Urinary bladder (tissue), 4 donors: Measurements from ENCODE around the gene GPR31. TPM values are rescaled to one million over a fixed set of nuclear protein-coding genes. Genes with fewer than 3 reads are reported as not detected.

Experiments
- DNase-seq: peaks from one replicate; pipeline ENCODE4 v3.0.0-alpha.2; 2015; ENCODE audit errors: extremely low spot score
- H3K27ac ChIP-seq: one replicate; pipeline ENCODE4 v1.5.1; 2013; ENCODE audit warnings: low read depth, mild to moderate bottlenecking, moderate library complexity
- H3K36me3 ChIP-seq: one replicate; pipeline ENCODE4 v1.6.1; 2013; ENCODE audit warnings: mild to moderate bottlenecking, moderate library complexity; ENCODE audit not compliant: insufficient read depth
- H3K4me1 ChIP-seq: one replicate; pipeline ENCODE4 v1.6.1; 2013; ENCODE audit warnings: mild to moderate bottlenecking, moderate library complexity; ENCODE audit not compliant: insufficient read depth
- H3K4me3 ChIP-seq: one replicate; pipeline ENCODE4 v1.5.1; 2013; ENCODE audit warnings: low read depth, low read length
- WGBS: extraction: QIAGEN DNeasy Blood & Tissue Kit; methylation state at CpG from one replicate; pipeline ENCODE4 v1.1.7; 2013; 5-methylcytosine and 5-hydroxymethylcytosine counted together
- polyA plus RNA-seq: library from polyadenylated mRNA; stranded (reverse); fragments of 200-250 nt; gene quantifications from one replicate; pipeline ENCODE4 v1.2.3, GENCODE V29; 2013
- total RNA-seq: library from RNA; depleted of rRNA; stranded (reverse); fragments of >200 nt; gene quantifications from one replicate; pipeline ENCODE4 v1.2.3, GENCODE V29; 2014
- donor health status: healthy with polysubstance abuse.
- donor health status: healthy.

Gene GPR31
- total and polyA plus RNA-seq, 2 donors, result not detected

DNA sequence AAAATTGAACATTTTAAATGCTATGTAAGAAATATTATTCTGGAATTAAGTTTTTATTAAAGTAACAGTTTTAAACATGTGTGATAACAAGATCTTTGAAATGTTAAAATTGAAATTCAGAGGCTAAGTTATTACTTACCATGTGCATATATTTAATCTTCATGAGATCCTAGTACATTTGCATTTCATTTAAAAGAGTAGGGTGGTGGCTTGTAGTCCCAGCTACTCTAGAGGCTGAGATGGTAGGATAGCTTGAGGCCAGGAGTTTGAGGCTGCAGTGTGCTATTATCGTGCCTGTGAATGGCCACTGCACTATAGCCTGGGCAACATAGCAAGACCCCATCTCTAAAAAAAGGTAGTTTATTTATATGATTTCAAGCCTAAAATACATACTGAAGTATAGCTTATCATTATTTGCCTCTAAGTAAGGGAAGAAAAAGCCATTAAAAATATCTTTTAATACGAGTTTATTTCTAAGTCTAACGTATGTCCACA is 31.9 kb downstream of the GPR31 start:
- Histone ChIP-seq H3K36me3 (no peaks in the 10 kb centered on the region), H3K4me3 (no peak overlapping the region), H3K4me1 (no peaks in the 10 kb centered on the region), H3K27ac (no peak overlapping the region)
- no peak for DNase-seq
- 91% methylated on average over 3 of the region's 3 CpGs for WGBS

DNA sequence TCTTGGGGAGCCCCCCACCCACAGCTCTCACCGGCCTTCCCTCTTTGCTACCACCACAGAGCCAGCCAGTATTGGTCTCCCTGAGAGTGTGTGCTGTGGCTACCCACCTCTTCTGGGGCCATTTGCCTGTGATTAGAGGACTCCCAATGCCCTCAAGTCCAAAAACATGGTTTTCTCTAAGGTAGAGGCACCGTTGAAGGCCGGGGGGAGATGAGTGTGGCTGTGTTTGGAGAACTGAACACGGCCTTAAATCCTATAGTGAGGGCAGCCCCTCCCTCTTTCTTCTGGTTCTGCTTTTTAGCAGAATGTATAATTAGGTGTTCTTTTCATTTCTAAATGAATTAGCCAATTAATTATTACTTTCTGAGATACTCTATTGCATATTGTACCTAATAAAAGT is 32.4 kb downstream of the GPR31 start:
- no peaks in the 10 kb centered on the region for H3K4me1 ChIP-seq
- no peak for DNase-seq
- no peaks in the 10 kb centered on the region for H3K36me3 ChIP-seq
- no peak overlapping the region for H3K4me3 ChIP-seq
- 84% methylated on average over 4 of the region's 4 CpGs for WGBS
- no peak overlapping the region for H3K27ac ChIP-seq

GRCh38 chr6:167124753-167125152 is 33.0 kb downstream of the GPR31 start:
- no peak overlapping the region for H3K27ac ChIP-seq

GRCh38 chr6:167122827-167123657 is 34.7 kb downstream of the GPR31 start, which contains the start of gene CCR6:
Gene CCR6 (plus strand): TSS chr6:167123096. CDS start chr6:167136135, 13,039 bp downstream.
- no peak for DNase-seq
- Histone ChIP-seq H3K36me3 (no peaks in the 10 kb centered on the region), H3K4me1 (no peaks in the 10 kb centered on the region), H3K4me3 (no peak within 1 kb of the TSS), H3K27ac (no peak within 1 kb of the TSS)
- 81% methylated on average over 8 of the region's 8 CpGs for WGBS

More at GRCh38 chr6:167124753-167125152, 33.0 kb downstream of the GPR31 start:
- WGBS, result 95% methylated on average over 5 of the region's 5 CpGs
- Histone ChIP-seq H3K4me1 (no peaks in the 10 kb centered on the region), H3K4me3 (no peak overlapping the region), H3K36me3 (no peaks in the 10 kb centered on the region)
- no peak for DNase-seq

GRCh38 chr6:167122041-167122826 is 35.5 kb downstream of the GPR31 start:
- DNase-seq, result no peak
- Histone ChIP-seq H3K4me3 (no peak overlapping the region), H3K27ac (no peak overlapping the region), H3K36me3 (no peaks in the 10 kb centered on the region), H3K4me1 (no peaks in the 10 kb centered on the region)
- 88% methylated on average over 23 of the region's 23 CpGs for WGBS

DNA sequence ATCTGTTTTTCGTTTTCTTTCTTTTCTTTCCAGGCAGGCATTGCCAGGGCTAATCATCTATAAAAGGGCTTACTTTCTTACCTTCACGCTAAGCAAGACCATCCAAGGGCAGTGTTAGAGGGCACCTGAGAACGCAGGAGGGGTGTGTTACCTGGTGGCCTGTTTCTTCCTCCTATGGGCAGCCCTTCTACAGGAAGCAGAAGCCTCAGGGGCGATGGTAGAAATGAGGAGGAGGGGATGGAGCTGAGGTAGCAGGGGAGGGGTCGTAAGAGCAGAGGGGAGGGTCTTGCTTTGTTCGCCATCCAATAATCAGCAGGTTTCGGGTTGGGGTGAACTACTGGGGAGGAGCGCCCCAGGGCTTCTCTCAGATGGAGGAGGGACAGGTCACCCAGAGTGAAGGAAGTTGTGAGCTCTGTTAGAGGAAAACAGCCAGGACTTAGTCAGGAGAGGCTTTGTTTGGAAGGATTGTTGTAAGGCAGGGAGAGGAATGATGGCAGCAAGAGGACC is 36.4 kb downstream of the GPR31 start:
- Histone ChIP-seq H3K4me1 (no peaks in the 10 kb centered on the region), H3K4me3 (no peak overlapping the region), H3K27ac (no peak overlapping the region), H3K36me3 (no peaks in the 10 kb centered on the region)
- WGBS, result 88% methylated on average over 8 of the region's 8 CpGs
- DNase-seq, result no peak

GRCh38 chr6:167120583-167120903 is 37.2 kb downstream of the GPR31 start:
- 76% methylated on average over 1 of the region's 1 CpG for WGBS
- Histone ChIP-seq H3K36me3 (no peaks in the 10 kb centered on the region), H3K27ac (no peak overlapping the region), H3K4me3 (no peak overlapping the region), H3K4me1 (no peaks in the 10 kb centered on the region)
- DNase-seq, result no peak

- Histone ChIP-seq H3K27ac (no peak overlapping the region), H3K4me3 (no peak overlapping the region), H3K36me3 (no peaks in the 10 kb centered on the region), H3K4me1 (no peaks in the 10 kb centered on the region)
- WGBS, result 81% methylated on average over 8 of the region's 8 CpGs
- no peak for DNase-seq
Measured at GRCh38 chr6:167119670-167120582, 37.9 kb downstream of the GPR31 start.

GRCh38 chr6:167118839-167119238 is 38.9 kb downstream of the GPR31 start:
- no peak overlapping the region for H3K27ac ChIP-seq
- H3K4me1 ChIP-seq, result no peaks in the 10 kb centered on the region
- WGBS, result 90% methylated on average over 12 of the region's 12 CpGs
- no peak overlapping the region for H3K4me3 ChIP-seq
- DNase-seq, result no peak
- H3K36me3 ChIP-seq, result no peaks in the 10 kb centered on the region

DNA sequence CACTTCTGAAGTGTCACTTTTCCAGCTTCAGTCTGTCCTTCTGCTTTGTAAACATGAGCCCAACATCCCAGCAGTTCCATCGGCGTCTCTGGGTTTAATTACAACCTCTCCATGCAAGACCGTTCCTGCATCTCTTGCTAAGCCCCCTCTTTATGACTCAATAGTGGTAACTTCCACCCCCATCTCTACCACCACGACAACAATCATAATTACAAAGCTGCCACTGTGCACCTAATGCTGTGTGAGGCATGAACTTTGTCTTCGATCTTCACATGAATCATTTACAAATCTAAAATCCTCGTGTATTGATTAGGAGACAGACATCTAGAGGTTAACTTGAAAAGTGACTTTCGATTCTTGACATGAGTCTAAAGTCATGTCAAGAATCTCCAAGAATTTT is 39.8 kb downstream of the GPR31 start:
- H3K27ac ChIP-seq, result no peak overlapping the region
- no peaks in the 10 kb centered on the region for H3K36me3 ChIP-seq
- no peak for DNase-seq
- 85% methylated on average over 7 of the region's 7 CpGs for whole genome bisulfite sequencing
- H3K4me1 ChIP-seq, result no peaks in the 10 kb centered on the region
- no peak overlapping the region for H3K4me3 ChIP-seq

DNA sequence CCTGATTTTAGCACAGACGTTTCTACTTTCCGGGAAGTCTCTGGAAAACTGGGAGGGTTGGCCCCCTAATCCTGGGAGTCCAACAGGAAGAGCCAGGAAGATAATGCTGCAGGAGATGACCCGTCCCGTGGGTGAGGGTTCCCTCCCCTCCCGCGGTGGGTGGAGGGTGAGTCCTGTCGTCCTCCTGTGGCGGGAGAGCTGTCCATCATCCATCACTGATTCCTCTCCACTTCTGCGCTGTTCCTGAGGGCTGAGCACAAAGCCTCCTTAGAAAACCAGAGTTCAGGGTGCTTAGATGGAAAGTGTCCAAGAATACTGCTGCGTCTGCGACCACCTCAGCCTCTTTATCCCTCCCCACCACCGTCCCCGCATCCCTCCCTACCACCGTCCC is 40.9 kb downstream of the GPR31 start:
- H3K27ac ChIP-seq, result no peak overlapping the region
- H3K4me1 ChIP-seq, result no peaks in the 10 kb centered on the region
- no peak for DNase-seq
- no peak overlapping the region for H3K4me3 ChIP-seq
- H3K36me3 ChIP-seq, result no peaks in the 10 kb centered on the region
- 79% methylated on average over 14 of the region's 14 CpGs for WGBS

GRCh38 chr6:167116109-167116837 is 41.5 kb downstream of the GPR31 start:
- 49% methylated on average over 25 of the region's 25 CpGs for WGBS

More at GRCh38 chr6:167116109-167116837, 41.5 kb downstream of the GPR31 start:
- no peak overlapping the region for H3K27ac ChIP-seq
- no peaks in the 10 kb centered on the region for H3K4me1 ChIP-seq
- DNase-seq, result no peak
- H3K4me3 ChIP-seq, result no peak overlapping the region
- no peaks in the 10 kb centered on the region for H3K36me3 ChIP-seq
